ENCODE data around the gene NT5E.
A peak's percentile ranks its signal among the peaks of the same experiment; 100 is the strongest.
"Not testable (repeated sequence)": the region's sequence is repeated elsewhere in the genome, so short reads cannot be mapped to it uniquely, and the experiment has no call there.

Gene NT5E

GRCh38 chr6:85494547-85495536 lies 45.0 kb downstream of the NT5E start:
- no peak for DNase-seq

- DNase-seq: no peak
Measured at GRCh38 chr6:85496009-85496579, 46.2 kb downstream of the NT5E start.

GRCh38 chr6:85496856-85497255 lies 47.0 kb downstream of the NT5E start:
- DNase-seq: no peak

GRCh38 chr6:85498596-85499258 lies 48.8 kb downstream of the NT5E start:
- no peak for DNase-seq

- DNase-seq: no peak
Measured at GRCh38 chr6:85506441-85507093, 56.7 kb downstream of the NT5E start.

- DNase-seq: no peak
Measured at GRCh38 chr6:85516168-85516567, 66.3 kb downstream of the NT5E start.

- DNase-seq: not testable (repeated sequence)
Measured at GRCh38 chr6:85524281-85524680, 74.4 kb downstream of the NT5E start.

GRCh38 chr6:85537055-85537494 lies 87.2 kb downstream of the NT5E start:
- DNase-seq: peak in 1 of 2 donors; percentile 30

GRCh38 chr6:85544776-85545175 lies 94.9 kb downstream of the NT5E start:
- DNase-seq: no peak

Measured in inflammatory macrophage (primary cell).